Panc1 (cell line): ENCODE results near the gene RUNX1.

Experiments used
- CTCF ChIP-seq: fragments of 450-650 bp; IDR thresholded peaks from 2 replicates; pipeline ENCODE4 v1.5.1; 2017; ENCODE audit warnings: mild to moderate bottlenecking
- POLR2AphosphoS5 ChIP-seq: IDR thresholded peaks from 2 replicates; pipeline ENCODE4 v1.6.1; 2012; ENCODE audit warnings: mild to moderate bottlenecking, low read depth, low read length, moderate library complexity
- SIN3A ChIP-seq: IDR thresholded peaks from 2 replicates; pipeline ENCODE4 v1.6.1; 2012; ENCODE audit warnings: low read depth, mild to moderate bottlenecking, low read length, moderate library complexity, borderline replicate concordance; ENCODE audit not compliant: insufficient read depth
- TCF7L2 ChIP-seq: IDR thresholded peaks from 2 replicates; pipeline ENCODE4 v1.6.1; 2011; ENCODE audit warnings: mild to moderate bottlenecking, low read depth, low read length, inconsistent platforms
- TF ChIP-seq, protein P1 (sequence below), 2 experiments: IDR thresholded peaks; 2 replicates each; pipeline ENCODE4 v1.6.1; 2011 to 2012; ENCODE audit warnings: low read depth in 2 of 2, control low read depth in 1 of 2, low read length in 1 of 2, mild to moderate bottlenecking in 1 of 2, moderate library complexity in 1 of 2; ENCODE audit not compliant: insufficient read depth in 1 of 2

- no peak for TF ChIP-seq CTCF
- TF ChIP-seq, protein P1, sequence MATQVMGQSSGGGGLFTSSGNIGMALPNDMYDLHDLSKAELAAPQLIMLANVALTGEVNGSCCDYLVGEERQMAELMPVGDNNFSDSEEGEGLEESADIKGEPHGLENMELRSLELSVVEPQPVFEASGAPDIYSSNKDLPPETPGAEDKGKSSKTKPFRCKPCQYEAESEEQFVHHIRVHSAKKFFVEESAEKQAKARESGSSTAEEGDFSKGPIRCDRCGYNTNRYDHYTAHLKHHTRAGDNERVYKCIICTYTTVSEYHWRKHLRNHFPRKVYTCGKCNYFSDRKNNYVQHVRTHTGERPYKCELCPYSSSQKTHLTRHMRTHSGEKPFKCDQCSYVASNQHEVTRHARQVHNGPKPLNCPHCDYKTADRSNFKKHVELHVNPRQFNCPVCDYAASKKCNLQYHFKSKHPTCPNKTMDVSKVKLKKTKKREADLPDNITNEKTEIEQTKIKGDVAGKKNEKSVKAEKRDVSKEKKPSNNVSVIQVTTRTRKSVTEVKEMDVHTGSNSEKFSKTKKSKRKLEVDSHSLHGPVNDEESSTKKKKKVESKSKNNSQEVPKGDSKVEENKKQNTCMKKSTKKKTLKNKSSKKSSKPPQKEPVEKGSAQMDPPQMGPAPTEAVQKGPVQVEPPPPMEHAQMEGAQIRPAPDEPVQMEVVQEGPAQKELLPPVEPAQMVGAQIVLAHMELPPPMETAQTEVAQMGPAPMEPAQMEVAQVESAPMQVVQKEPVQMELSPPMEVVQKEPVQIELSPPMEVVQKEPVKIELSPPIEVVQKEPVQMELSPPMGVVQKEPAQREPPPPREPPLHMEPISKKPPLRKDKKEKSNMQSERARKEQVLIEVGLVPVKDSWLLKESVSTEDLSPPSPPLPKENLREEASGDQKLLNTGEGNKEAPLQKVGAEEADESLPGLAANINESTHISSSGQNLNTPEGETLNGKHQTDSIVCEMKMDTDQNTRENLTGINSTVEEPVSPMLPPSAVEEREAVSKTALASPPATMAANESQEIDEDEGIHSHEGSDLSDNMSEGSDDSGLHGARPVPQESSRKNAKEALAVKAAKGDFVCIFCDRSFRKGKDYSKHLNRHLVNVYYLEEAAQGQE (IDR thresholded peaks at IDR 0.05; ENCODE audit: insufficient read depth in 1 of 2, low read depth in 2 of 2, low read length in 1 of 2) = no peak
- TF ChIP-seq POLR2AphosphoS5 = no peak
- TF ChIP-seq TCF7L2 = no peak
- no peak for TF ChIP-seq SIN3A
Measured at GRCh38 chr21:35045542-35046262, 3.4 kb downstream of the RUNX1 start.
